Astrocyte of the spinal cord (primary cell): ENCODE results near the gene SH2D6.
"Not testable (repeated sequence)": the region's sequence is repeated elsewhere in the genome, so short reads cannot be mapped to it uniquely, and the experiment has no call there.

Experiments used
- DNase-seq: peaks from one replicate; pipeline ENCODE4 v3.0.0; 2011; ENCODE audit warnings: low read depth, low spot score
- H3K4me3 ChIP-seq: 2 replicates; pipeline ENCODE4 v1.5.1; 2011; ENCODE audit warnings: low read depth, mild to moderate bottlenecking, low read length, moderate library complexity
- in situ Hi-C: cut with HindIII; loops from 2 replicates; pipeline ENCODE4 v1.10.0; 2017; ENCODE audit warnings: low sequenced_read_pairs
- TF ChIP-seq, protein P1 (sequence below): IDR thresholded peaks from 2 replicates; pipeline ENCODE4 v1.5.1; 2012; ENCODE audit warnings: low read depth, mild to moderate bottlenecking, low read length, inconsistent platforms

The SH2D6 gene

DNA sequence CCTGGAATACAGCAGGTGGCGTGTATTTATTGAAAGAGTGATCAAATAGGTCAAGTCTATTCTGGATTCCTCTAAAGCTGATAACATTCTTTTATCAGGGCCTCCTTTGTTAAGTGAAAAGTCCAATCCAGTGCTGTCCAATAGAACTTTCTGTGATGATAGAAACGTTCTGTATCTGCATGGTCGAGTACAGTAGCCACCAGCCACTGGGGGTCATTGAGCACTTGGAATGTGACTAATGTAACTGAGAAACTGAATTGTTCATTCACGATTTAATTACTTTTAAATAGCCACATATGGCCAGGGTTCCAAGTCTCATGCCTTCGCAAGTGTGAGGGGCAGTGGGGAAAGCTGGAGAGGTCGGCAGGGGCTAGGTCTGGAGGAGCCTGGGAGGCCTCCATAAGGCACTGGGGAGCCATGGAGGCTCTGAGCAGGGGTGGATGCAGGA is 20.5 kb downstream of the SH2D6 start:
- no peak overlapping the region for H3K4me3 ChIP-seq

GRCh38 chr2:85439569-85439968 is 21.1 kb downstream of the SH2D6 start:
- in situ Hi-C loops, DNase-seq, H3K4me3 ChIP-seq: not testable (repeated sequence)

More for the DNA sequence above, 20.5 kb downstream of the SH2D6 start:
- DNase-seq: no peak
- in situ Hi-C loops: no loop called here
- TF ChIP-seq, protein P1, sequence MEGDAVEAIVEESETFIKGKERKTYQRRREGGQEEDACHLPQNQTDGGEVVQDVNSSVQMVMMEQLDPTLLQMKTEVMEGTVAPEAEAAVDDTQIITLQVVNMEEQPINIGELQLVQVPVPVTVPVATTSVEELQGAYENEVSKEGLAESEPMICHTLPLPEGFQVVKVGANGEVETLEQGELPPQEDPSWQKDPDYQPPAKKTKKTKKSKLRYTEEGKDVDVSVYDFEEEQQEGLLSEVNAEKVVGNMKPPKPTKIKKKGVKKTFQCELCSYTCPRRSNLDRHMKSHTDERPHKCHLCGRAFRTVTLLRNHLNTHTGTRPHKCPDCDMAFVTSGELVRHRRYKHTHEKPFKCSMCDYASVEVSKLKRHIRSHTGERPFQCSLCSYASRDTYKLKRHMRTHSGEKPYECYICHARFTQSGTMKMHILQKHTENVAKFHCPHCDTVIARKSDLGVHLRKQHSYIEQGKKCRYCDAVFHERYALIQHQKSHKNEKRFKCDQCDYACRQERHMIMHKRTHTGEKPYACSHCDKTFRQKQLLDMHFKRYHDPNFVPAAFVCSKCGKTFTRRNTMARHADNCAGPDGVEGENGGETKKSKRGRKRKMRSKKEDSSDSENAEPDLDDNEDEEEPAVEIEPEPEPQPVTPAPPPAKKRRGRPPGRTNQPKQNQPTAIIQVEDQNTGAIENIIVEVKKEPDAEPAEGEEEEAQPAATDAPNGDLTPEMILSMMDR: no peak

GRCh38 chr2:85439986-85440385 is 21.5 kb downstream of the SH2D6 start:
- in situ Hi-C loops: no loop called here
- H3K4me3 ChIP-seq: no peak overlapping the region
- no peak for DNase-seq
- TF ChIP-seq, protein P1: no peak

GRCh38 chr2:85440729-85441128 is 22.2 kb downstream of the SH2D6 start:
- no peak for DNase-seq
- in situ Hi-C loops: no loop called here
- TF ChIP-seq, protein P1: no peak
- H3K4me3 ChIP-seq: no peak overlapping the region

- no peak overlapping the region for H3K4me3 ChIP-seq
- in situ Hi-C loops: no loop called here
- TF ChIP-seq, protein P1: no peak
- DNase-seq: no peak
These were observed 23.4 kb downstream of the SH2D6 start for GRCh38 chr2:85441864-85442263.

DNA sequence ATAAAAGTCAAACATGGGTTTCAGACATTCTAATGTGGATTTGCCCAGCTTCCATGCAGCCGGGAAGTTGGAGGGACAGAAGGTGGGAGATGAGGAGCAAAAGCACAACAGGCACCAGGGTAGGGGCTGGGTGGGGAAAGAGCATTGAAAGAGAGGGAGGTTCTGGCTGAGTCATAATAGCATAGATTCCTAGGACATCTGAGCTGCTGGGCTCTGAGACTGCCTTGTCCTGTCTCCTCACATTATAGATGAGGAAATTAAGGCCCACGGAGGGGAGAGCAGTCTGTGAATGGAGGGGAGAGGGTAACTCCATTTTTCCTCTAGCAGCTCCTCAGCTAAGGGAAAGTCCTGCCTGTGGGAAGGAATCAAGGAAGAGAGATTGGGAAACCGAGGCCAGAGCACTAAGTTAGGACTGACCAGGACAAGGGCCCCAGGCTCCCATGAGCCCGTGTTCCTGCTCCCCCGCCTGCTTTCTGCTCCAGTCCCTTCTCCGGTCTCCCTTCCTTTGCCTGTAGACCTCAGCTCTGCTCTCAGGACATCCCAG is 26.2 kb downstream of the SH2D6 start:
- TF ChIP-seq, protein P1: no peak
- in situ Hi-C loops: no loop called here
- H3K4me3 ChIP-seq: no peak overlapping the region
- peak; percentile 23 for DNase-seq

DNA sequence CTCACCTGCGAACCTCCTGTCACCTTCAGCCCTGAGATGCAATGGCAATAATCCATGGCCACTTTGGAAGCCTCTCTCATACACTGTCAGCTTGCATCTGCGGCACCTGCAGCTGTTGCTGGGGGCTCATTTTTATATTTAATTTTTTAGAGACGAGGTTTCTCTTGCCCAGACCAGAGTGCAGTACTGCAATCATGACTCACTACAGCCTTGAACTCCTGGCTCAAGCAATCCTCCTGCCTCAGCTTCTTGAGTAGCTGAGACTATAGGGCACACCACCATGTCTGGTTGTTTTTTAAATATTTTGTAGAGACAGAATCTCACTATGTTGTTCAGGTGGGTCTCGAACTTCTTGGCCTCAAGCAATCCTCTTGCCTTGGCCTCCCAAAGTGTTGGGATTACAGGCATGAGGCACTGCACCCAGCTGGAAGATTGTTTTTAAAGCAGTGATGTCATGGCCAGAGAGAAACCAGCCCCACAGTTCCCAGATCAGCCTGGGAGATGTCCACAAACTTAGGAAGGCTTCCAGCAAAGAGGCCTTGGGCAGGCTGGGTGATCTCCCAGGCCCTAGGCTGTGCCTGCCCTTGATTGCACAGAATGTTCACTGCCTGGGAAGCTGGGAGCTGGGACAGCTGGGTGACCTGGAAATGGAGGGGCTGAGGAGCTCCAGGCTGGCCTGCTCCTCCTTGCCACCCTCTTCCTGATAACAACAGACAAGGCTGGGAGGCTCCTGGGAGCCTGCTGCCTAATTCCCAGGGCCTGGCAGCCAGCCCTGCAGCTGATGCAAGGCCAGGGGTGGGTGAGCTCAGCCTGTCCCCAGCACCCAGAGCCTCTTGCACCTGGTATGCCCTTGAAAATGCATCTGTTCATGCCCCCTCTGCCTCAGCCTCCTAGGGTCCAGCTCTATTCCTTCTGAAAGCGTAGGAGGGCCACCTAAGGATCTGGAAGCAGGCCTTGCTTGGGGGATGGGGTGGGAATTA is 27.1 kb downstream of the SH2D6 start:
- TF ChIP-seq, protein P1: no peak
- H3K4me3 ChIP-seq: no peak overlapping the region
- in situ Hi-C loops: no loop called here
- peak; percentile 72 for DNase-seq
